Measurements from ENCODE around the gene CASP9.

- TF ChIP-seq, protein P1, sequence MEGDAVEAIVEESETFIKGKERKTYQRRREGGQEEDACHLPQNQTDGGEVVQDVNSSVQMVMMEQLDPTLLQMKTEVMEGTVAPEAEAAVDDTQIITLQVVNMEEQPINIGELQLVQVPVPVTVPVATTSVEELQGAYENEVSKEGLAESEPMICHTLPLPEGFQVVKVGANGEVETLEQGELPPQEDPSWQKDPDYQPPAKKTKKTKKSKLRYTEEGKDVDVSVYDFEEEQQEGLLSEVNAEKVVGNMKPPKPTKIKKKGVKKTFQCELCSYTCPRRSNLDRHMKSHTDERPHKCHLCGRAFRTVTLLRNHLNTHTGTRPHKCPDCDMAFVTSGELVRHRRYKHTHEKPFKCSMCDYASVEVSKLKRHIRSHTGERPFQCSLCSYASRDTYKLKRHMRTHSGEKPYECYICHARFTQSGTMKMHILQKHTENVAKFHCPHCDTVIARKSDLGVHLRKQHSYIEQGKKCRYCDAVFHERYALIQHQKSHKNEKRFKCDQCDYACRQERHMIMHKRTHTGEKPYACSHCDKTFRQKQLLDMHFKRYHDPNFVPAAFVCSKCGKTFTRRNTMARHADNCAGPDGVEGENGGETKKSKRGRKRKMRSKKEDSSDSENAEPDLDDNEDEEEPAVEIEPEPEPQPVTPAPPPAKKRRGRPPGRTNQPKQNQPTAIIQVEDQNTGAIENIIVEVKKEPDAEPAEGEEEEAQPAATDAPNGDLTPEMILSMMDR (CRISPR knock-in tag; IDR thresholded peaks at IDR 0.05) = no peak
- TF ChIP-seq GABPA (IDR thresholded peaks at IDR 0.05; ENCODE audit: low read depth, low read length) (no peak), GABPA (CRISPR knock-in tag; IDR thresholded peaks at IDR 0.05; ENCODE audit: low read depth) (no peak), RAD21 (CRISPR knock-in tag; IDR thresholded peaks at IDR 0.05) (no peak), STAT5B (CRISPR knock-in tag; IDR thresholded peaks at IDR 0.05) (no peak), ZNF44 (CRISPR knock-in tag; IDR thresholded peaks at IDR 0.05) (no peak), XRCC5 (optimal IDR thresholded peaks at IDR 0.05; ENCODE audit: low read length) (no peak), ZIK1 (CRISPR knock-in tag; IDR thresholded peaks at IDR 0.05; ENCODE audit: borderline replicate concordance, low read depth) (no peak), ZNF776 (CRISPR knock-in tag; IDR thresholded peaks at IDR 0.05) (no peak), ELF4 (CRISPR knock-in tag; IDR thresholded peaks at IDR 0.05; ENCODE audit: borderline replicate concordance) (no peak), SRF (IDR thresholded peaks at IDR 0.05; ENCODE audit: low read depth, low read length) (no peak), RFXAP (CRISPR knock-in tag; IDR thresholded peaks at IDR 0.05; ENCODE audit: borderline replicate concordance) (no peak), TAF1 (CRISPR knock-in tag; IDR thresholded peaks at IDR 0.05) (no peak)
- TF ChIP-seq, protein P2, sequence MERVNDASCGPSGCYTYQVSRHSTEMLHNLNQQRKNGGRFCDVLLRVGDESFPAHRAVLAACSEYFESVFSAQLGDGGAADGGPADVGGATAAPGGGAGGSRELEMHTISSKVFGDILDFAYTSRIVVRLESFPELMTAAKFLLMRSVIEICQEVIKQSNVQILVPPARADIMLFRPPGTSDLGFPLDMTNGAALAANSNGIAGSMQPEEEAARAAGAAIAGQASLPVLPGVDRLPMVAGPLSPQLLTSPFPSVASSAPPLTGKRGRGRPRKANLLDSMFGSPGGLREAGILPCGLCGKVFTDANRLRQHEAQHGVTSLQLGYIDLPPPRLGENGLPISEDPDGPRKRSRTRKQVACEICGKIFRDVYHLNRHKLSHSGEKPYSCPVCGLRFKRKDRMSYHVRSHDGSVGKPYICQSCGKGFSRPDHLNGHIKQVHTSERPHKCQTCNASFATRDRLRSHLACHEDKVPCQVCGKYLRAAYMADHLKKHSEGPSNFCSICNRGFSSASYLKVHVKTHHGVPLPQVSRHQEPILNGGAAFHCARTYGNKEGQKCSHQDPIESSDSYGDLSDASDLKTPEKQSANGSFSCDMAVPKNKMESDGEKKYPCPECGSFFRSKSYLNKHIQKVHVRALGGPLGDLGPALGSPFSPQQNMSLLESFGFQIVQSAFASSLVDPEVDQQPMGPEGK (CRISPR knock-in tag; IDR thresholded peaks at IDR 0.05) = no peak
These were observed 63.3 kb downstream of the CASP9 start for GRCh38 chr1:15460708-15461095.

Data from HepG2 (cell line).